GM18868 (cell line): Measurements from ENCODE around the gene SOX1.

Source experiments
- ATAC-seq: cut with Tn5 transposase; IDR thresholded peaks from one replicate; pipeline ENCODE4 v1.9.1; 2021; ENCODE audit warnings: mild to moderate bottlenecking, moderate library complexity; ENCODE audit not compliant: unreplicated experiment

Gene SOX1

GRCh38 chr13:112105244-112105681, 38.3 kb downstream of the SOX1 start:
- ATAC-seq = no peak

GRCh38 chr13:112105892-112106291, 38.9 kb downstream of the SOX1 start:
- ATAC-seq = no peak

GRCh38 chr13:112106478-112107141, 39.7 kb downstream of the SOX1 start:
- no peak for ATAC-seq

GRCh38 chr13:112107289-112107688, 40.3 kb downstream of the SOX1 start:
- ATAC-seq = no peak

GRCh38 chr13:112110479-112110878, 43.5 kb downstream of the SOX1 start:
- no peak for ATAC-seq

GRCh38 chr13:112111239-112111857, 44.4 kb downstream of the SOX1 start:
- ATAC-seq = no peak

- no peak for ATAC-seq
Observed at GRCh38 chr13:112112534-112113276, 45.8 kb downstream of the SOX1 start.

- no peak for ATAC-seq
Observed at GRCh38 chr13:112113348-112113747, 46.4 kb downstream of the SOX1 start.

GRCh38 chr13:112113851-112114250, 46.9 kb downstream of the SOX1 start:
- ATAC-seq = no peak

GRCh38 chr13:112114391-112114790, 47.4 kb downstream of the SOX1 start:
- ATAC-seq = no peak

GRCh38 chr13:112115403-112116091, 48.6 kb downstream of the SOX1 start:
- ATAC-seq = no peak

- no peak for ATAC-seq
Observed at GRCh38 chr13:112116187-112116950, 49.4 kb downstream of the SOX1 start.

- ATAC-seq = no peak
Observed at GRCh38 chr13:112117258-112117954, 50.5 kb downstream of the SOX1 start.

- ATAC-seq = no peak
Observed at GRCh38 chr13:112117955-112118302, 51.0 kb downstream of the SOX1 start.

- ATAC-seq = no peak
Observed at GRCh38 chr13:112118451-112119064, 51.6 kb downstream of the SOX1 start.

- no peak for ATAC-seq
Observed at GRCh38 chr13:112119192-112120030, 52.5 kb downstream of the SOX1 start.

- ATAC-seq = no peak
Observed at GRCh38 chr13:112120031-112120373, 53.1 kb downstream of the SOX1 start.
